Endothelial cell of umbilical vein (primary cell): ENCODE results near the gene NPS. TPM values are rescaled to one million over a fixed set of nuclear protein-coding genes. Genes with fewer than 3 reads are reported as not detected.

Experiments used
- BruUV-seq: library from RNA; stranded (reverse); fragments of 400-500 nt; replicated peaks from 2 replicates; lab custom pipeline; 2021; lab: Mats Ljungman, UMichigan
- CTCF ChIA-PET: fragments of 300-600, 350-600 bp; sonication (Branson Sonifier 250); formaldehyde crosslinking; loops from one replicate; lab custom pipeline; 2021; ENCODE audit warnings: antibody characterized with exemption, inconsistent platforms; lab: Charles Lee
- POLR2A ChIA-PET: fragments of 300-600, 350-600 bp; sonication (Branson Sonifier 250); formaldehyde crosslinking; loops from one replicate; lab custom pipeline; 2021; ENCODE audit warnings: antibody characterized with exemption, inconsistent platforms; lab: Charles Lee
- DNase-seq: peaks from one replicate; pipeline ENCODE4 v3.0.0-alpha.2; 2011; ENCODE audit warnings: low read depth, low spot score
- FAIRE-seq: peaks from 2 replicates; lab custom pipeline; 2011; peaks lifted over from hg19 to GRCh38; lab: Jason Lieb, UNC
- H2AFZ ChIP-seq: 2 replicates; pipeline ENCODE4 v1.6.0; 2012; ENCODE audit warnings: low read depth, low read length, control low read depth, inconsistent platforms
- H3K27ac ChIP-seq: 2 replicates; pipeline ENCODE4 v1.5.1; 2011; ENCODE audit warnings: low read depth, mild to moderate bottlenecking, control low read depth, low read length, moderate library complexity; ENCODE audit not compliant: insufficient read depth
- H3K27me3 ChIP-seq, 2 experiments: 2 replicates each; pipeline versions ENCODE4 v1.6.0 to v1.6.1; 2011; ENCODE audit warnings: low read length in 2 of 2, mixed read lengths in 1 of 2; ENCODE audit not compliant: control insufficient read depth in 2 of 2, insufficient read depth in 2 of 2
- H3K36me3 ChIP-seq, 2 experiments: 2 replicates in 1 of 2; 3 replicates in 1 of 2; pipeline ENCODE4 v1.5.1; 2011; ENCODE audit warnings: low read length in 2 of 2, mild to moderate bottlenecking in 1 of 2, moderate library complexity in 1 of 2; ENCODE audit not compliant: control insufficient read depth in 2 of 2, insufficient read depth in 2 of 2; ENCODE audit errors: extremely low read depth in 1 of 2
- H3K4me1 ChIP-seq: 3 replicates; pipeline ENCODE4 v1.5.1; 2011; ENCODE audit warnings: mild to moderate bottlenecking, low read length; ENCODE audit not compliant: control insufficient read depth, insufficient read depth; ENCODE audit errors: extremely low read depth
- H3K4me2 ChIP-seq: 2 replicates; pipeline ENCODE4 v1.6.1; 2011; ENCODE audit warnings: low read length, control low read depth, mixed read lengths; ENCODE audit not compliant: insufficient read depth
- H3K4me3 ChIP-seq, 3 experiments: fragments of 200-600 bp in 1 of 3; sonication (generic), shearing (Covaris generic) in 1 of 3; replicated peaks in 1 of 3; 2 replicates each; pipeline ENCODE4 v1.5.1; 2011 to 2016; ENCODE audit warnings: control low read depth in 3 of 3, low read length in 3 of 3, mild to moderate bottlenecking in 2 of 3, inconsistent platforms in 1 of 3, low read depth in 1 of 3, moderate library complexity in 1 of 3; ENCODE audit not compliant: insufficient read depth in 1 of 3
- H3K79me2 ChIP-seq: 2 replicates; pipeline ENCODE4 v1.6.0; 2012; ENCODE audit warnings: low read length, inconsistent platforms; ENCODE audit not compliant: control insufficient read depth, insufficient read depth
- H3K9ac ChIP-seq: replicated peaks from 2 replicates; pipeline ENCODE3; 2011; ENCODE audit warnings: low read length, control low read depth; ENCODE audit not compliant: insufficient read depth; ENCODE audit errors: extremely low read depth
- H3K9me1 ChIP-seq: replicated peaks from 3 replicates; pipeline ENCODE4 v1.6.0; 2011; ENCODE audit warnings: mild to moderate bottlenecking, low read length; ENCODE audit not compliant: control insufficient read depth, insufficient read depth; ENCODE audit errors: extremely low read depth
- H3K9me3 ChIP-seq: replicated peaks from 2 replicates; pipeline ENCODE4 v1.5.1; 2012; ENCODE audit warnings: low read length, inconsistent platforms; ENCODE audit not compliant: control insufficient read depth, insufficient read depth
- H4K20me1 ChIP-seq: replicated peaks from 2 replicates; pipeline ENCODE3; 2011; ENCODE audit warnings: mild to moderate bottlenecking, low read length; ENCODE audit not compliant: control insufficient read depth, insufficient read depth; ENCODE audit errors: extremely low read depth
- EZH2 ChIP-seq: IDR thresholded peaks from 2 replicates; pipeline ENCODE4 v1.6.1; 2012; ENCODE audit warnings: borderline replicate concordance, low read depth, mild to moderate bottlenecking, moderate library complexity, low read length, inconsistent platforms; ENCODE audit not compliant: severe bottlenecking
- FOS ChIP-seq: IDR thresholded peaks from 2 replicates; pipeline ENCODE4 v1.6.1; 2011; ENCODE audit warnings: mild to moderate bottlenecking, low read length, moderate library complexity, borderline replicate concordance; ENCODE audit not compliant: insufficient read depth
- GATA2 ChIP-seq: IDR thresholded peaks from 2 replicates; pipeline ENCODE4 v1.7.0; 2011; ENCODE audit warnings: low read depth, mild to moderate bottlenecking, moderate library complexity, mixed read lengths, low read length; ENCODE audit not compliant: insufficient read length, insufficient read depth
- JUN ChIP-seq: IDR thresholded peaks from 2 replicates; pipeline ENCODE4 v1.6.1; 2011; ENCODE audit warnings: borderline replicate concordance, low read depth; ENCODE audit not compliant: insufficient read length, insufficient read depth
- MYC ChIP-seq: IDR thresholded peaks from one replicate; pipeline ENCODE4 v1.6.1; 2011; ENCODE audit warnings: mild to moderate bottlenecking, low read depth, low read length
- POLR2A ChIP-seq: IDR thresholded peaks from 2 replicates; pipeline ENCODE4 v1.6.1; 2012; ENCODE audit warnings: low read depth, mild to moderate bottlenecking, control low read depth, low read length
- POLR2AphosphoS5 ChIP-seq: IDR thresholded peaks from 2 replicates; pipeline ENCODE4 v1.6.1; 2012; ENCODE audit warnings: low read depth, mild to moderate bottlenecking, control low read depth, low read length, moderate library complexity; ENCODE audit not compliant: insufficient read depth
- dilution Hi-C: fragments of 300-500 bp; cut with MboI; formaldehyde crosslinking; loops from one replicate; pipeline ENCODE4 v1.15.0; 2019; ENCODE audit warnings: low sequenced_read_pairs; ENCODE audit not compliant: extremely low pct_ligation_motif_present
- intact Hi-C: fragments of 100-400 bp; cut with micrococcal nuclease; formaldehyde crosslinking; loops from one replicate; pipeline ENCODE4 v1.10.0; 2022
- polyA plus RNA-seq, 4 experiments: library from polyadenylated mRNA; depleted of rRNA in 3 of 4; stranded (reverse) in 3 of 4; unstranded in 1 of 4; fragments of >200 nt; gene quantifications; 2 replicates each; pipeline versions ENCODE4 v1.2.1 to v1.2.3, GENCODE V29; 2011 to 2012; ENCODE audit warnings: missing spikeins in 1 of 4
- total RNA-seq: library from RNA; stranded (reverse); gene quantifications from 2 replicates; pipeline ENCODE4 v1.2.3, GENCODE V29; 2021
- TF ChIP-seq, protein P1 (sequence below): IDR thresholded peaks from 2 replicates; pipeline ENCODE4 v1.6.1; 2011; ENCODE audit not compliant: insufficient read depth, insufficient read length

NPS gene
- total and polyA plus RNA-seq, 2 donors (not counting 3 experiments of a cell fraction or from before 2014, with no cell fraction given), result not detected

DNA sequence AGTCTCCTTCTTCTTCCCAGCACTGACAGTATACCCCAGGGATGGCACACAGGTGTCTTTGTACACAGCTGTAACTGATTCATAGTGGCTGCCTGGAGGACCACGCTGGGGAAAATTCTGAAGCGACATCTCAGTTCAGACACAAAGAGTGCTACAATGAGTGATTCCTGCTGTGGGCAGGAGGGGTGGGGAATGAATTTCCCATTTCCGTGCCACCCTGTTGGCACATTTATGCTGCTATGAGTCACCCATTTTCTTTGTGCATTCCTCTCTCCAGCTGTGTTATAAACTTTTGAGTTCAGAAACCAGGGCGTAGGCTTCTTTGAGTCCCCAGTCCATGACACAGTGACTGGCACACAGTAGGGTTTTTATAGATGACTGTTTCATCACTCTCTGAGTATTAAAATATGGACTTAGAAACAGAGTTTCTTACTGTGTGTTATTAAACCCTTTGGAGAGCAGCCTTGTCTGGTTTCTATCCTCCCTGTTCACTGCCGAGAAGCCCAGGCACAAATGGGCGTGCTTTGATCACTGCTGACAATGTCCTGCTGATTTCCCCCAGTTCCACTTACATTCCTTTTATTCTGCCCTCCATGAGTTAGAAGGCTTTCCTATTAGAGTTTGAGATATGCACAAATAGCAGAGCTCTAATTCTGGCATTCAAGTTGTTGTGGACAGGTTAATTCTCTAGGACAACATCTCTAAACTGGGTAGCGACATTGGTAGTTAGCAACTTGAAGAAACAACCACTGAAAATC is 24.0 kb upstream of the NPS start:
- H3K9me1 ChIP-seq, result no peaks in the 10 kb centered on the region
- BruUV-seq, result no TSS peak
- H3K9ac ChIP-seq, result no peak overlapping the region
- no peaks in the 10 kb centered on the region for H4K20me1 ChIP-seq
- no peaks in the 10 kb centered on the region for H3K36me3 ChIP-seq
- no peaks in the 10 kb centered on the region for H3K4me1 ChIP-seq
- intact Hi-C loops, result no loop called here
- no peak overlapping the region for H2AFZ ChIP-seq
- dilution Hi-C loops, result no loop called here
- H3K4me3 ChIP-seq, result no peak overlapping the region
- no peaks in the 10 kb centered on the region for H3K9me3 ChIP-seq
- POLR2A ChIA-PET, result no interaction called here
- no peak for FAIRE-seq
- H3K4me2 ChIP-seq, result no peak overlapping the region
- TF ChIP-seq POLR2AphosphoS5, result no peak
- TF ChIP-seq, protein P1, sequence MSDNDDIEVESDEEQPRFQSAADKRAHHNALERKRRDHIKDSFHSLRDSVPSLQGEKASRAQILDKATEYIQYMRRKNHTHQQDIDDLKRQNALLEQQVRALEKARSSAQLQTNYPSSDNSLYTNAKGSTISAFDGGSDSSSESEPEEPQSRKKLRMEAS, result no peak
- TF ChIP-seq POLR2A, result no peak
- no peak for TF ChIP-seq FOS
- TF ChIP-seq JUN, result no peak
- no peak for TF ChIP-seq EZH2
- TF ChIP-seq MYC, result no peak
- no peak for TF ChIP-seq GATA2
- no peak for DNase-seq
- no peaks in the 10 kb centered on the region for H3K79me2 ChIP-seq
- CTCF ChIA-PET, result no interaction called here
- no peak overlapping the region for H3K27ac ChIP-seq
- H3K27me3 ChIP-seq, result no peaks in the 10 kb centered on the region
